Activated gamma-delta T cell treated with anti-CD3 and anti-CD28 coated beads, Interleukin-2, amount 50 U/mL, for 16 hours (primary cell): ENCODE results near the gene TMTC2.

Experiments used
- DNase-seq: peaks from one replicate; pipeline ENCODE4 v3.0.0-alpha.2; 2020; ENCODE audit warnings: low read depth

Gene TMTC2

DNA sequence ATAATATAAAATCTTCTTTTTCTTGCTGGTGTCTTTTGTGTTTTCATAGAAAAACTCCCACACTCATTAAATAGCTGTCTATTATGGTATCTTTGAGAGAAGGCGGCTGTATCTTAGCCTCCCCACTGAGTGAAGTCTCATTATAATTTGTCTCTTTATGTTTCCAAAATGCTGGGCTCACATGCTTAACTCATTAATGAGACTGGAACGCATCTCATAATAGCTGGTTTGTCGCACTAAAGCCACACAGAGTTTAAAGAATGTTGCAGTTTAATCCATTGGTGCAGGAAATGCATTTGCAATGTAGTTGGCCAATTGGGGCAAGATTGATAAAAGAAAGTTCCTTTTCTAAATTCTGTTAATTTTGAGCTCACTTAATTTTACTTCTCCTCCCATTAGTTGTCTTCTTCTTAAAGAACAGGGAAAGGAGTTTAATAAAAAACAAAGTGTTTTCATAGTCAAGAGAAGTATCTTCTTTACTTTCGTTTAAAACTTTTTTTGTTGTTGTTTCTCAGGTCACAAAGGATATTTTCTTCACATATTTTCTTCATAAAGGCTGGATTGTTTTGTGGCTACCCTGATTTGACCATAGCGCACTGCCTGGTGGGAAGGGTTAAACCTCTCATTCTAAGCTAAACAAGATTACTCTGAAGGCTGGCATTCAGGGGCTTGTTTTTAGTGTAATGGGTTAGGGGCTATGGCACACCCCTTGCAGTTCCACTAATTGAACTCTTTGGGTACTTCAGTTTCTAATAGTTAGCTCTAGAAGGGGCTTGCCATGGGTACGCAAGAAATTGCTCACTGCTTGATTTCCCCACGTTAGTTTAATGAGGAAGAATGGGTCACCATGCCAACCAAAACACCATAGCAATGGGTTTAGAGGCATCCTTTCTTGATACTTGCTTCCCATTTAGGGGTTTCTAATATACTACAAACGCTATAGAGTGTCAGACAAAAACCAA is 197.0 kb downstream of the TMTC2 start:
- DNase-seq = no peak

DNA sequence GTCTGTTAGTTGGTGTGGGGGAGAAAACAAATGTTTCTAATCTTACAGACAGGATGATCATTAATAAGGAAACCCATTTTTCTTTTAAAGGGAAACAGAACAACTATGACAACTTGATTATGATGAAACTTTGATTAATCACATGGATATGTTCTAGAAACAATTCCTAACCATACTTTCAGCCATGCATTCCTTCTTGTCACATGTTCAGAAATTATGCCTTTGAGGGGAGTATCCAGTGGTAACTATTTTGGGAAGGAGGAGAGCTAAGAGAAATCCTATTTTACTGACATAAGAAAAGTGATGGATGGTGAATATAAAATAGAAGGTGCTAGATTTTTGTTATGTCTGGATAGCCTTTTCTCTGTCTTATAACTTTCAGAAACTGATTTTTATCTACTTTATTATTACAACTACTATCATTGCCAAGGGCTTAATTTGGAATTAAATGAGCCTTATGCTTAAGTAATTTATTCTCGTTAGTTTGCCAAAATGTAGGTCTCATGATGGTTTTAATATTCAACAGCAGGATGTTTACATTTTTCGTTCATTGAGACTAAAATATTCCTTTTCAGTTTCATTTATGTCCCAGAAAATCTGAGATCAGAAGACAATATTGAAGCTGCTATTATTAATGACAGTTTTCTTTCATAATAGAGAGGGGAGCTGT is 200.1 kb downstream of the TMTC2 start:
- no peak for DNase-seq

DNA sequence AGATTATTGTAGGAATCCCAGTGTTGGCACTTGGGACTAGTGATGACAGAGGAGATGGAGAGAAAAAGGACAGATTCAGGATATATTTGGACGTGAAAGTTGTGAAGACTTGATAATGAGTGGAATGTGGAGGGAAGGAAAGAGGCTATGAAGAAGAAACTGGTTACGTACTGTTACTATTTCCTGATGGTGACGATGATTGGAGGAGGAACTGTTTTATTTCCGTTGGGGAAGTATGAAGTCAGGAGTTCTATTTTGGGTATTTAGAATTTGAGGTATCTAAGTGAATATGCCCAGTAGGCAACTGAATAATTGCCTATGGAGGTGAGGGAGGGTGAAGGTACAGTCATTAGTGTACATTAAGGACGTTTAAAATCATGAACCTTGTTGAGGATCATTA is 207.2 kb downstream of the TMTC2 start:
- no peak for DNase-seq

DNA sequence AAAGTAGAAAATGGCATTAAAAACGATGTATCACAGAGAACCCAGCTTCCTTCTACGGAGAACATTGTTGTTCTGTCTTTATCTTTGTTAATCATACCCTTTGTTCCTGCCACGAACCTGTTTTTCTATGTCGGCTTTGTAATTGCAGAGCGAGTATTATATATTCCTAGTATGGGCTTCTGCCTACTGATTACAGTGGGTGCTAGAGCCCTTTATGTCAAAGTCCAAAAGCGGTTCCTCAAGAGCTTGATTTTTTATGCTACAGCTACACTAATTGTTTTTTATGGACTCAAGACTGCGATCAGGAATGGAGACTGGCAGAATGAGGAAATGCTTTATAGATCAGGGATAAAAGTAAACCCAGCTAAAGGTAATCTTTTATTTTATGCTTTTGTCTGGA is 209.6 kb downstream of the TMTC2 start:
- DNase-seq = no peak

DNA sequence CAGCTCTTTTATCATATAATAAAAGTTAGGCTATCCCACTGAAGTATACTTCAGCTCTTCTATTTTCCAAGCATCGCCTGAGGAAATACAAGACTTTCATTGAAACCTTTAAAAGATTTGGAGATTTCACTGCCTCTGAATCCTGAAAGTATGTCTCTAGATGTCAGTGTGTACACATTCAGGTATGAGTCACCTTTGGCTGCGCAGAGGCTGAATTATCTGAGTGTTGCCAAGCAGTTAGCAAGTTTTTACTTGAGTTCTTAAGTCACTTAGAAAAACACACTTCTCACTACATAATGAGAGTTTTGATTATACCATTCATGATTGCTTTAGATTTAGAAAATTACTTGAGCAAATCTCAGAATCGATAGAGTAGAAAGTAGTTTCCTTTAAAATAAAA is 210.3 kb downstream of the TMTC2 start:
- no peak for DNase-seq

DNA sequence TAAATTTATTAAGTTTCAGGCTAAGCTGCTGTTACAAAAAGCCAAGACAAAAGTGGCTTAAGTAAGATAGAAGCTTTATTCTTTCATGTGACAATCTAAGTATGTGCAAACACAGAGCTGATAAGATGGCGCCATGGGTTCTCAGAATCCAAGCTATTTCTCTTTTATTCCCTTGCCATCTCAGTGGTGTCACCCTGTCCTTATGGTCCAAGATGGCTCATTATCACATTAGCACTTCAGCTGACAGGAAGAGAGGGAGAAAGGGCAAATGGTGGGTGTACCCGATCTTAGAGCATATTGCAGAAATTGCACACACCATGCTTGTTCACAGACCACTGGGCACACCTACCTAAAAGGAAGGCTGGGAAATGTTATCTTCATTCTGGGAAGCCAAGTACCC is 211.7 kb downstream of the TMTC2 start:
- no peak for DNase-seq

DNA sequence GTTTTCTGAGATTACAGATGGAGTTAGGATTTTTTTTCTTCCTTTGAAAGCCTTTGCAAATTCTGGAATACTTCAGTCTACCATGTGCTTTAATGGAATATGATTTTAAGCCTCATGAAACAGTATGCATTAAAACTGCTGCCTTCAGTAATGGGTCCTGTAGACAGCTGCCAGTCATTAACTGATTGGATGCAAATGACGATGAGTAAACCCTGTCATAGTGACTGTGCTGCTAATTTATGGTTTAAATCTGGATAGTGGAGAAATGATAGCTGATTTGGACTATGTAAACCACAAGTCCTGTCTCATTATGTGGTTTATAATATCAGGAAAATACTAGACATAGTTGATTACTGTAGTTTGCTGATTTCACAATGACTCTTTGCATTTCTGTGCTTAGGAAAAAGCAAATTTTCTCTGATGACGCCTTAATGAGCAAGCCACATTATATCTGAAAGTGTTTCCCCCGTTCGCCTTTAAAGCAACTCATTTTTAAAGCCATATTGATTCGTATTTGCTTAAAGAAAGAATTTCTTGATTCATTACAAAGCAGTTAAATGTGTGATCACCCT is 217.6 kb downstream of the TMTC2 start:
- no peak for DNase-seq

DNA sequence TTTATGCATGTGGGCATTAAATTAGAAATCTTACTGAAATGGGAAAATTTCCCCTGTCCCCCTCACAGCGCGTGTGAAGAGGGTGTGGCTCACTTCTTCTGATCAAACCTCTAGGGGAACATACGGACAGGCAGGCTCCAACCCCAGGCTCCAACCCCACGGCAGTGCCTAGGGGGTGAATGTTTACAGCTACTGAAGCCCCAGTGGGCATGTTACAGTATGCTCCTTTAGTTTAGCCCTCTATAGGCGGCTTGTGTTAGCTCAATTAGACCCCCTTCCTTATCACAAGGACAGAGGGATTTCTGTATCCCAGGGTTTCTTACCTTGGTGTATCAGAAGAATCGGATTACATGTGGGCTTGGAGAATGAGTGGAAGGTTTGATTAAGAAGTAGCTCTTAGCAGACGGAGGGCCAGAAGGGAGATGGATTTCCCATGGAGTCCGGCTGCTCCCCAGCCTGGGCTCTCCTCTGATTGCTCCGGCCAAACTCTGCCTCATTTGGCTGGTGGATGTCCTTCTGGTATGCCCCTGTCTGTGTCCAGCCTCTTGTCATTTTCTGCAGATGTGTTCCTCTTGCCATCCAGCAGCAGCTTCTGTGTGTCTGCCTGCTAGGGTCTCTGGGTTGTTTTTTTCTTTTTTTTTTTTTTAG is 223.7 kb downstream of the TMTC2 start:
- DNase-seq = no peak

DNA sequence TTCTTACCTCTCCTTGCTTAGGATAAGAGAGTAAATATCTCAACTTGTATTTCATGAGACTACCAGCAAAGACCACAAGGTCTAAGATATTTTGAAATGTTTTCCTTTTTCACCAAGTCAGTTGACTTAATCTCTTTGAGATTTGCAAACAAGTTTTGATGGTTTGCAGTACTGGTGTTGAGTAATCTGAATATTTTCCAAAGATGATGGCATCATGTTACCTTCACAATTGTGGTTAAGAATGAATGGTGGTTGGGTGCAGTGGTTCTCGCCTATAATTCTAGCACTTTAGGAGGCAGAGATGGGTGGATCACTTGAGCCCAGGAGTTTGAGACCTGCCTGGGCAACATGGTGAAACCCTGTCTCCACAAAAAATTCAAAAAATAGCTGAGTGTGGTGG is 225.7 kb downstream of the TMTC2 start:
- DNase-seq = no peak

DNA sequence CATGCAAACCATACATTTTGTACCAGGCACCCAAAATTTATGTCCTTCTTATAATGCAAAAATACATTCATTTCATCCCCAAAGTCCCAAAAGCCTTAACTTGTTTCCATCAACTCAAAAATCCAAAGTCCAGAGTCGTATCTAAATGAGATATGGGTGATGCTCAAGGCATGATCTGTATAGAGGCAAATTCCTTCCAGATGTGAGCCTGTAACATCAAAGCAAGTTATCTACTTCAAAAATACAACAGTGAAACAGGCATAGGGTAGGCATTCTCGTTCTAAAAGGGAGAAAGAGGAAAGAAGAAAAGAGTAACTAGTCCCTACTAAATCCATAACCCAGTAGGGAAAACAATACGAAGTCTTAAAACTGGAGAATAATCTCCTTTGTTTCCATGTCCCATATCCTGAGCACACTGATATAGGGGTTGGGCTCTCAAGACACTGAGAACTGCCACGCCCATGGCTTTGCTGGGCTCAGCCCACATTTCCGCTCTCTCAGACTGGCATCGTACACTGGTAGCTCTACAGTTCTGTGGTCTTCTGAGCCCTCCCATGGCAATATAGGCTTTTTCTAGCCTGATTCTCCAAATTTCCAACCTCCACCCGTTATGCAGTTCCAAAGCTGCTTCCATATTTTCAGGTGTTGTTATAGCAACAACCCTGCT is 232.8 kb downstream of the TMTC2 start:
- no peak for DNase-seq

DNA sequence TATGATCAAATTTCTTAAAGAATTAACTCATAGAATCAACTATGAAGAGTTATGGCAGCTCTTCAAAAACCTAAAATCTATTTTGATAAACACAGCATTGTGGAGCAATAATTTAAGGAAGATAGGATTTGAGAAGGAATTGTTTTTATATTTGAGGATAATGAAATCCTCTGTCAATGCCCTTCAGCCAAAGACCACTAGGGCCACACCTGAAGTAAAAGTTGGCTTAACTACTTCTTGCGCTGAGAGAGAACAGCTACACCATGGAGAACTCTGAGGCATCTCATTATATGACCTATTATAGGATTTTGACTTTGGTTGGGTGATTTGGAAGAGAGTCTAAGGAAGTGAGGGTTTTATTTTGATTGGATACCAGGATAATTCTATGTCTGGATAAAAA is 237.2 kb downstream of the TMTC2 start:
- DNase-seq = no peak

DNA sequence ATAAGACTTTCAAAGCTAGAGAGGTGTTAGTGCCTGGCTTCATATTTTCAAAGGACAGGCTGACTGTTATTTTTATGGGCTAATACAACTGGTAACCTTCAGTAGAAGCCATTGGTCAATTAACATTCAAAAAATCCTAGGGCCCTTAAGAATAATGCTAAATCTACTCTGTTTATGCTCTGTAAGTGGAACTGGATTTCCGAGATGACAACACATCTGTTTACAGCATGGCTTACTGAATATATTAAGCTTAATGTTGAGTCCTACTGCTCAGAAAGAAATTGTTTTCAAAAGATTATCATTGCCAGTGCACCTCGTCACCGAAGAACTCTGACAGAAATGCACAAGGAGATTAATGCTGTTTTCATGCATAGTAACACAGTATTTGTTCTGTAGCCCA is 239.9 kb downstream of the TMTC2 start:
- DNase-seq = no peak

DNA sequence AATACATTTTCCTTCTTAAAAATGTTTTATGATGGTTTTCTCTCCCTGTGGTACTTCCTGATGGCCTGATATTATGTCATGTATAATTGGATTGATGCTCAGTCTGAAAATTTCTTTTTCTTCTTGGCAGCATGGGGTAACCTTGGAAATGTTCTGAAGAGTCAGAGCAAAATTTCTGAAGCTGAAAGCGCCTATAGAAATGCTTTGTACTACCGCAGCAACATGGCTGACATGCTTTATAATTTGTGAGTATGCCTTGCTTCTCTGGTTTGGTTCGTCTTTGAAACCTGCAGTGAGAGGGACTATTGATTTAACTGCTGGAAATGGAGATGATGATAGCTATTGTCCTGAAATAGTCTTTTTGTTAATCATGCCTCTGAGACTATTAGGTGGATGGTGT is 243.6 kb downstream of the TMTC2 start:
- no peak for DNase-seq

DNA sequence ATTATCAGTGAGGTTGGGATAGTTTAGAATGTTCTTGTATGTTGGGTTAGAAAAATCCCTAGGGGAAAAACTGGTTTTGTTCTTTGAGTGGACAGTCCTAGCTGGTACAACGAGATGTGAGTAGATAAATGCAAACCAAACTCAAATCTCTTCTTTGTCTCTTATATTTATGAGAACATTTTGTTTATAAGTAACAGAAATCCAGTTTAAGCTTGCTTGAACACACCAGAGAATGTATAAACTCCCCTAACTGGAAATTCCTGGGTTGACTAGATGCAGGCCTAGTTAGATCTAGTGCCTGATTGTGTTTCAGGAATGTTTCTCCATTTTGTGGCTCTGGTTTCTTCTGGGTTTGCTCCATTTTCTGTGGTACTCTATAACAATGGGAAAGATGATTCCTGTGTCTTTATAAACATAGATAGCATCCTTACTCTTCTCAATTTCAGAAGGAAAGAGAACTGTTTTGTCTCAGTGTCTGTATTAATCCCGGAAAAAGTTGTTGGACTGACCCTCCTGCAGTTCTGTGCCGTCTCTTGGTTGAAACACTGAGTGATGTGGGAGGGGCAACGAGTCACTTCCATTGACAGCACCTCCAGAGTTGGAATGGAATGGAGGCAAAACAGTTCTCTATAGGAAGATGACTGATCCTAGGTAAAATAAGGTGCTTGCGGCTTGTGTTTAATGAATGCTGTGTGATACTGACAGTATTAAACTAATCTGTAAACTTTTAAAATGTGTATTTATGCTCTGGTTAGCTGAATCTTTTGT is 244.8 kb downstream of the TMTC2 start:
- no peak for DNase-seq

DNA sequence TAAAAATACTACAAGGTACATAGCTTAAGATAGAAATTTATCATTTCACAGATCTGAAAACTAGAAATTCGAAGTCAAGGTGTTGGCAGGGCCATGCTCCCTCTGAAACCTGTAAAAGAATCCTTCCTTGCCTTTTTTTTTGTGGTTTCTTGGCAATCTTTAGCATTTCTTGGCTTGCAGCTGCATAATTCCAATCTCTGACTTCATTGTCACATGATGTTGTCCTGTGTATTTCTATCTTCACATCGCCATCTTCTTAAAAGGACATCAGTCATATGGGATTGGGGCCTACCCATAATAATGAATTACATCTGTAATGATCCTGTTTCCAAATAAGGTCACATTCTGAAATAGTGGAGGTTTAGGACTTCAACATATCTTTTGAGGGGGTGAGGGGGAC is 250.4 kb downstream of the TMTC2 start:
- DNase-seq = no peak

DNA sequence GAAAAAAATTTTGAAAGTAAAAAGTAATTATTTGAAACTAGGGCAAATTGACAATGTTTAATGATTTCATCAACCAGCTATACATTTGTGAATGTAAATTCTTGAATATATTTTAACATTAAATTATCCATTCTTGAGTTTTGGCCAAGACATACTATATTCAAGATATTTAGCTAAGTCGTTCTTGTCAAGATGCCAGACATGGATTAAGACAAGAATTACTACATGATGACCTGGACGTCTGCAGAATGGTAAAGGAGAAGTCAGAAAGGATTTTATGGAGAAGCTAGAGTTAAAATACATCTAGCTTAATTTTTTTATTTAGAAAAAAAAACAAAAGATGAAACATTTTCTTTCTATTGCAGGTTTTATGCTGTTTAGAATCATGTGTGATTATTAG is 255.8 kb downstream of the TMTC2 start:
- DNase-seq = no peak

DNA sequence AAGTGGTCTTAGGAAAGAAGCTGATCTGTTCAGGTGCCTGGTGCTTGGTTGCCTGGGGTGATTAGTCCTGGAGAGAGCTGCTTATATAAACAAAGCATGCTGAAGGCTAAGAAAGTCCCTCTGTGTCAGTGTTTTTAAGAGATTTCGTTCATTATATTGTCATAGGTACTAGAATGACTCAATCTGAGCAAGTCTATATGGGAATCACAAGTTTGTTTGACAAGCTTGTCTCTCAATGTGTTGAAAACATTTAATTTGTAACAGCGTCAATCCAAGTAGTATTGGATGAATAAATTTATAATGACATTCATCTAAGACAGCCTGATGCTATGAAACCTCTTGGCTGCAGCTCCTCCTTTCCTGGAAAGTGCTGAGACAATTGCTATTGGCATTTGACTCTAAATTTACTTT is 256.3 kb downstream of the TMTC2 start:
- no peak for DNase-seq

DNA sequence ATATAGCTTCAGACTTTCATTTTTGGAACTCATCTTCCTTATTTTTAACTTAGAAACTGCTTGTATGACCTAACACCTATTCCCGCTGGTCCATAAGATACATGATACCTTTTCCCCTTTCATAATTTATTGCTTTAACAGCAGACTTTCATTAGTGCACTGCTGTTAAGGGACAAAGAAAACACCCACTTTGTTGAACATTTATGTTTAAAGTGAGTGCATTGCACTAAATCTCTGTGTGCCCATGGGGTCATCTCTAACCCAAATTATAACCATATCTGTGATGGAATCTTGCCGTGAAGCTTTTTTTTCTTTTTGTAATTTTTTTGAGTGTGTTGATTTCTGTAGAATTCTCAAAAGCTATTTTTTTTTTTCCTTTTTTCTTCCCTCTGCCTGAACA is 261.8 kb downstream of the TMTC2 start:
- no peak for DNase-seq

DNA sequence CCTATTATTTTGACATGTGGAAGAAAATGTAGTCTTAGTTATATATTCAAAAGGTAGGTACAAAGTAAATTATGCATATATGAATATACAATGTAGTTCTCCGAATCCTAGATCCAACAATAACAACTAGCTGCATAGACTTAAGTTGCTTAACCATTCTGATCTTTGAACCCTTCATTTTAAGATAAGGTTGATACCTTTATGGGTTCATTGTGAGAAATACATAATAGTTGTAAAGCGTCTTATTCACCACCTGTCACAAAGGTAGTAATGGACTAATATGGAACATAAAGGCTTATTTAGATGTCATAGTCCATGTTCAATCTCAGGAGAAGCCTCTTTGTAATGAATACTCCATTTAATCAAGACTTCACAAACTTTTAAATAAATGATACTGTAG is 263.6 kb downstream of the TMTC2 start:
- DNase-seq = no peak

DNA sequence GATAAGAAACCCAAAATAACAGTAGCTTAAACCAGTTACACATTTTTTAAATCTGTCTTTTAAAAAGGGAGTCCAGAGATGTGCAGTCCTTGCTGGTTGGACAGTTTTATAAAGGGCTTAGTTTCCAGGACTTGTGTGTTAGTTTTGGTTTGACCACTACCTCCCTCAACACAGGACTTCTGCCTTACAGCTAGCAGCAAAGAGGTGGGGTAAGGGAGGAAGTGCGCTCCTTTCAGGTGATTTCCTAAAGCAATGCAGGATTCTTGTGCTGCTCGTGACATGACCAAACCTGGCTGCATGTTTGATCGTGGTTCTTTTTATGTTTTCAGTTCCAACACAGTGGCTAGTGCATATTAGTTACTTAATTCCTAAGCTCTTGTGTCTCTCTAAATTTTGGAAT is 266.2 kb downstream of the TMTC2 start:
- no peak for DNase-seq

DNA sequence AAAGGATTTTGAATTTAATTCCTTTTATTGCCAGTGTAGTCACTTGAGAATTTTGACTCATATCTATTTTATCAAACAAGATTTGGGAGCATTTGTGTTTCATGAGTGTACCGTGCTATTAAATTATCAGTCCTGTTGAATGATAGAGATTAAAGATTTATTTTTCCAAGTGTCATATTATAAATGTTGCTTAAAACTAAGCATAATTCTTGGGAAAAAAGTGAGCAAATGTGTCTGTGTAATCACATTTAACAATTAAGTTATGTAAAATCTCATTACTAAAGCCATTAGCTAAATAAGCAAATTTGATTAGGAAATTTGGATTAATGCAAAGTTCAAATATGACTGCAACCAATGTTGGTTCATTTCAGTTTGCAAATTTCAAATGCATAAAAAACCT is 266.7 kb downstream of the TMTC2 start:
- DNase-seq = no peak
